Duodenal mucosa (tissue), 2 donors: Measurements from ENCODE around the gene SGCD.

ENCODE experiments used
- H3K27ac ChIP-seq: one replicate; pipeline ENCODE4 v1.7.0; 2013; ENCODE audit warnings: low read depth, low read length
- H3K27me3 ChIP-seq, 2 donors: one replicate each; pipeline ENCODE4 v1.7.0; 2013; ENCODE audit warnings: low read length in 2 of 2, control low read depth in 1 of 2; ENCODE audit not compliant: insufficient read depth in 2 of 2, control insufficient read depth in 1 of 2
- H3K36me3 ChIP-seq, 2 donors: one replicate each; pipeline ENCODE4 v1.7.0; 2013; ENCODE audit warnings: low read length in 2 of 2, control low read depth in 1 of 2; ENCODE audit not compliant: insufficient read depth in 2 of 2, control insufficient read depth in 1 of 2
- H3K4me1 ChIP-seq, 2 donors: one replicate each; pipeline ENCODE4 v1.7.0; 2013; ENCODE audit warnings: low read length in 2 of 2, control low read depth in 1 of 2; ENCODE audit not compliant: insufficient read depth in 2 of 2, control insufficient read depth in 1 of 2
- H3K4me3 ChIP-seq, 2 donors: one replicate each; pipeline ENCODE4 v1.7.0; 2013; ENCODE audit warnings: low read length in 2 of 2, low read depth in 1 of 2
- H3K9ac ChIP-seq, 2 donors: one replicate each; pipeline ENCODE4 v1.7.0; 2013; ENCODE audit warnings: low read length in 2 of 2, low read depth in 1 of 2
- H3K9me3 ChIP-seq, 2 donors: one replicate each; pipeline ENCODE4 v1.7.0; 2013; ENCODE audit warnings: low read length in 2 of 2, control low read depth in 1 of 2; ENCODE audit not compliant: control insufficient read depth in 1 of 2

Gene SGCD

GRCh38 chr5:156396063-156396829, 69.3 kb downstream of the SGCD start:
- Histone ChIP-seq H3K4me3 (no peak overlapping the region), H3K4me1 (peaks cover 0 to 7% of the 10 kb centered on the region in 2 donors), H3K27ac (no peak overlapping the region), H3K9me3 (no peaks in the 10 kb centered on the region), H3K36me3 (no peaks in the 10 kb centered on the region), H3K9ac (no peak overlapping the region), H3K27me3 (no peaks in the 10 kb centered on the region)

GRCh38 chr5:156396830-156397081, 69.8 kb downstream of the SGCD start:
- H3K36me3 ChIP-seq, result no peaks in the 10 kb centered on the region

GRCh38 chr5:156399323-156399722, 72.4 kb downstream of the SGCD start:
- Histone ChIP-seq H3K36me3 (no peaks in the 10 kb centered on the region), H3K9ac (no peak overlapping the region), H3K4me1 (peaks cover 0 to 7% of the 10 kb centered on the region in 2 donors), H3K4me3 (no peak overlapping the region), H3K27ac (no peak overlapping the region), H3K9me3 (no peaks in the 10 kb centered on the region), H3K27me3 (no peaks in the 10 kb centered on the region)

More at GRCh38 chr5:156396830-156397081, 69.8 kb downstream of the SGCD start:
- Histone ChIP-seq H3K9me3 (no peaks in the 10 kb centered on the region), H3K27me3 (no peaks in the 10 kb centered on the region), H3K9ac (no peak overlapping the region), H3K4me3 (no peak overlapping the region), H3K27ac (no peak overlapping the region), H3K4me1 (peaks cover 0 to 7% of the 10 kb centered on the region in 2 donors)

- Histone ChIP-seq H3K9me3 (no peaks in the 10 kb centered on the region), H3K27ac (no peak overlapping the region), H3K9ac (no peak overlapping the region), H3K27me3 (no peaks in the 10 kb centered on the region), H3K4me3 (no peak overlapping the region), H3K36me3 (no peaks in the 10 kb centered on the region), H3K4me1 (peaks cover 0 to 7% of the 10 kb centered on the region in 2 donors)
Measured at GRCh38 chr5:156400231-156400986, 73.4 kb downstream of the SGCD start.

GRCh38 chr5:156401804-156402203, 74.8 kb downstream of the SGCD start:
- H3K4me1 ChIP-seq, result peaks cover 0 to 3% of the 10 kb centered on the region in 2 donors
- peak overlapping the region in 1 of 2 donors; percentile 50 for H3K4me3 ChIP-seq

GRCh38 chr5:156402387-156402921, 75.5 kb downstream of the SGCD start:
- Histone ChIP-seq H3K36me3 (no peaks in the 10 kb centered on the region), H3K4me1 (peaks cover 0 to 3% of the 10 kb centered on the region in 2 donors), H3K4me3 (peak overlapping the region in 1 of 2 donors; percentile 50), H3K9ac (no peak overlapping the region), H3K27me3 (no peaks in the 10 kb centered on the region), H3K27ac (no peak overlapping the region), H3K9me3 (no peaks in the 10 kb centered on the region)

More at GRCh38 chr5:156401804-156402203, 74.8 kb downstream of the SGCD start:
- Histone ChIP-seq H3K9ac (no peak overlapping the region), H3K9me3 (no peaks in the 10 kb centered on the region), H3K27me3 (no peaks in the 10 kb centered on the region), H3K27ac (no peak overlapping the region), H3K36me3 (no peaks in the 10 kb centered on the region)

- H3K4me1 ChIP-seq, result no peaks in the 10 kb centered on the region
- no peak overlapping the region for H3K4me3 ChIP-seq
- H3K27me3 ChIP-seq, result no peaks in the 10 kb centered on the region
- no peak overlapping the region for H3K9ac ChIP-seq
- no peak overlapping the region for H3K27ac ChIP-seq
- H3K36me3 ChIP-seq, result no peaks in the 10 kb centered on the region
- no peaks in the 10 kb centered on the region for H3K9me3 ChIP-seq
Measured at GRCh38 chr5:156405988-156406387, 79.0 kb downstream of the SGCD start.

- Histone ChIP-seq H3K9ac (no peak overlapping the region), H3K36me3 (no peaks in the 10 kb centered on the region), H3K27ac (no peak overlapping the region), H3K4me1 (no peaks in the 10 kb centered on the region), H3K27me3 (no peaks in the 10 kb centered on the region), H3K4me3 (no peak overlapping the region), H3K9me3 (no peaks in the 10 kb centered on the region)
Measured at GRCh38 chr5:156407251-156407650, 80.3 kb downstream of the SGCD start.

- no peak overlapping the region for H3K27ac ChIP-seq
- no peak overlapping the region for H3K9ac ChIP-seq
- no peak overlapping the region for H3K4me3 ChIP-seq
- no peaks in the 10 kb centered on the region for H3K9me3 ChIP-seq
- no peaks in the 10 kb centered on the region for H3K36me3 ChIP-seq
- H3K27me3 ChIP-seq, result no peaks in the 10 kb centered on the region
- no peaks in the 10 kb centered on the region for H3K4me1 ChIP-seq
Measured at GRCh38 chr5:156409834-156410233, 82.9 kb downstream of the SGCD start.

GRCh38 chr5:156411185-156411613, 84.2 kb downstream of the SGCD start:
- no peak overlapping the region for H3K9ac ChIP-seq
- no peaks in the 10 kb centered on the region for H3K4me1 ChIP-seq
- no peaks in the 10 kb centered on the region for H3K36me3 ChIP-seq
- H3K27me3 ChIP-seq, result no peaks in the 10 kb centered on the region
- no peak overlapping the region for H3K27ac ChIP-seq
- no peaks in the 10 kb centered on the region for H3K9me3 ChIP-seq
- H3K4me3 ChIP-seq, result no peak overlapping the region
